T1000 (cell line): ENCODE data around the gene RTL10.
"Not testable (repeated sequence)": the region's sequence is repeated elsewhere in the genome, so short reads cannot be mapped to it uniquely, and the experiment has no call there.

Source experiments
- DNase-seq: peaks from one replicate; lab custom pipeline; 2025; ENCODE audit warnings: mixed read lengths; lab: John Stamatoyannopoulos, UW

RTL10 gene

GRCh38 chr22:19843857-19844376 lies 10.8 kb downstream of the RTL10 start:
- DNase-seq, result no peak

GRCh38 chr22:19843107-19843856 lies 11.4 kb downstream of the RTL10 start:
- DNase-seq, result no peak

- DNase-seq, result no peak
Measured at GRCh38 chr22:19842393-19843106, 12.1 kb downstream of the RTL10 start.

GRCh38 chr22:19841641-19842392 lies 12.9 kb downstream of the RTL10 start:
- no peak for DNase-seq

GRCh38 chr22:19840955-19841640 lies 13.6 kb downstream of the RTL10 start:
- no peak for DNase-seq

DNA sequence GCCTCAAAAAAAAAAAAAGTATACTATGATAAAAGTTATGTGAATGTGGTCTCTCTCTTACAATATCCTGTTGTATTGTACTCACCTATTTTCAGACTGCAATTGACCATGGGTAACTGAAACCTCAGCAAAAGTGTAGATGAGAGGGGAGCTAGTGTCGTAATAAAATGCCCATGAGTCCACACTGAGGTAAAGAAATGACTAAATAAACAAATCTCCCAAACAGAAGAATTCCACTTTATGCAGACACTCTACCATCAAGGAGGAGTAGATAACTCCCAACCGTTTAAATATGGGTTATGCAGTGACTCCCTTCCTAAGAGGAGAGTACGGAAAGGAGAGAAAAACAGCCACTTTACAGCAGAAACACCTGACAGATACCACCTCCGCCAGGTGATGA lies 14.6 kb downstream of the RTL10 start:
- DNase-seq, result no peak

- DNase-seq, result no peak
Measured at GRCh38 chr22:19837915-19838314, 16.8 kb downstream of the RTL10 start.

DNA sequence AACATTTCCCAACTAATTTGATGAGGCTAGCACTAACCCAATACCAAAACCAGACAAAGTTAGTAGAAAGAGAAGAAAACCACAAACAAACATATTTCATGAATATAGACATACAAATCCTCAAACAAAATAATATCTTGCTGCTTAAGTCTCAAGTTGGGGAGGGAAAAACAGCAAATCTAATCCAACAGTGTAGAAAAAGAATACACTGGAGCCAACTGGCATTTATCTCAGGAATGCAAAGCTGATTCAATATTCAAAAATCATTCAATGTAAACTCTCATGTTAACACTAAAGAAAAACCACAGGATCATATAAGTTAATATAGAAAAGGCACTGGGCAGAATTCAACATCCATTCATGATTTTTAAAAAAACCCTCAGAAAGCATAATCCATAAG lies 18.2 kb downstream of the RTL10 start:
- no peak for DNase-seq

- DNase-seq, result no peak
Measured at GRCh38 chr22:19834599-19834998, 20.1 kb downstream of the RTL10 start.

DNA sequence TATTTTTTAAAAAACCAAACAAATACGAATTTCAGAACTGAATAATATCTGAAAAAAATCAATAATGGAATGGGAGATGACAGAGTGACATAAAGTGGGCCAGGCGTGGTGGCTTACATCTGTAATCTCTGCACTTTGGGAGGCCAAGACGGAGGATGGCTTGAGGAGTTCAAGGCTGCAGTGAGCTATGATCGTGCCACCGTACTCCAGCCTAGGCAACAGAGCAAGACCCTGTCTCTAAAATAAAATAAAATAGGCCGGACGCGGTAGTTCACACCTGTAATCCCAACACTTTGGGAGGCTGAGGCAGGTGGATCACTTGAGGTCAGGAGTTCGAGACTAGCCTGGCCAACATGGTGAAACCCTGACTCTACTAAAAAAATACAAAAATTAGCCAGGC lies 21.3 kb downstream of the RTL10 start:
- DNase-seq, result not testable (repeated sequence)

DNA sequence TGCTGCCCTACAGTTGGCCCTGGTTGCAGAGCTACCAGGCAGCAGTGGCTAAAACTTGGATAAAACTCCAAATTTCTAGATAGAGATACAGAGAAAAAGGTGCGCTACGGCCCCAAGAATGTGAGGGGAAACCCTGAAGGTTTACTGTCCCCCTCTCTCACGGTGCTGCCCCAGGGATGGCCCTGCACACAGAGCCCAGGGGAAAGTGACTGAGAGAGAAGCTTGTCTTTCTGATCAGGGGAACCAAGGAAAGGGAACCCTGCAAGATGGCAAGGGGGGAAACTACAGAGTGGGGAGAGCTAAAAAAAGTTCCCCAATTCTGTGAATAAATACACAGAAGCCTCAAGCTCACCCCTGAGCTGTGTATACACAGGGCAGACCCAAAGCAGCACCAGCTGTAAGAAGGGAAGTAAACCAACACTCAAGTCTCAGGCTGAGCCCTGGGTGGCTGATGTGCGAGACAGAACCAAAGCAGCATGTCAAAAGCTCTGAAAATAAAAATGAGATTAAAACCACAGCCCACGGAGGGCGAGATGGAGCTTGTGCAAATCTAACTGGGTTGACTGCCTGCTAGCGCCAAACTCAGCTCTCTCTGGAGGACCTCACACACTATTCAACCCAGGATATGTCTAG lies 22.1 kb downstream of the RTL10 start:
- no peak for DNase-seq

GRCh38 chr22:19831979-19832378 lies 22.7 kb downstream of the RTL10 start:
- DNase-seq, result not testable (repeated sequence)

GRCh38 chr22:19831016-19831415 lies 23.7 kb downstream of the RTL10 start:
- DNase-seq, result no peak

DNA sequence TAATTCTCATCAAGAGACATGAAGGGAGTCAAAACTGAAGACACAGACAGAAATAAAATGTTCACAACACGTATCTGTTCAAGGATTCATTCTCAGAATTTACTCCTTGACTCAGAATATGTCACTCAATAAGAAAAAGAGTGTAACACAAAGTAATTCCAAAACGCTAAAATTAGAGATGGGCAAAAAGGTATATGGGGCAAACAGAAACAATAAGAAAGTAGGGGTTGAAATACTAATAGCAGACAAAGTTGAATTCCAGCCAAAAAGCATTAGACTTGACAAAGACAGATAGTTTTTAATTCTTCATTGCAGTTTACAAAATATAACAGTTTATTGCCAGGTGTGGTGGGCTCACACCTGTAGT lies 26.7 kb downstream of the RTL10 start:
- no peak for DNase-seq

DNA sequence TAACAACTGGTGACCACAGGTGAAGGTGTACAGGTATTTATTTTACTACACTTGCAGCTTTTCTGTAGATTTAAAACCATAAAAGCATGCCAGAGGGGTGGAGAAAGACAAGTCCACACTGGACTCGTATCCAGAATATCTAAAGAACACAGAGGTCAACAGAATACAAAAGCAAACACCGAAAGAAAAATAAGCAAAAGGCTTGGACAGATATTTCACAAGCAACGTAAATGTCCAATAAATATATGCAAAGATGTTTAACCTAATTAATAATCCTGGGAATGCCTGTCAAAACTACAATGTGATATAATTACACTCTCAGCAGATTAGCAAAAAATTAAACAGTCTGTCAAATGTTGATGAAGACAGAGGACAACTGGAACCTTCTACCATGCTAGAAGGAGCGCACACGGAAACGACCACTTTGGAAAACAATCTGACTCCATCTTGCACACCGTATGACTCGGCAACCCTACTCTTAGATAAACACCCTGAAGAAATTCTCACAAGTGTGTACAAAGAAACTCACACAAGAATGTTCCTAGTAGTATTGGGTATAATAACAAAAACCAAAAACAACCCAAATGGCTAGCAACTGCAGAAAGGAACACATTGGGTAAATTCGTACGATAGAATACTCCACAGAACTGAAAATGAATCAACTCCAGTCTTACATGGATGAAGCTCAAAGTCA lies 27.2 kb downstream of the RTL10 start:
- DNase-seq, result no peak

DNA sequence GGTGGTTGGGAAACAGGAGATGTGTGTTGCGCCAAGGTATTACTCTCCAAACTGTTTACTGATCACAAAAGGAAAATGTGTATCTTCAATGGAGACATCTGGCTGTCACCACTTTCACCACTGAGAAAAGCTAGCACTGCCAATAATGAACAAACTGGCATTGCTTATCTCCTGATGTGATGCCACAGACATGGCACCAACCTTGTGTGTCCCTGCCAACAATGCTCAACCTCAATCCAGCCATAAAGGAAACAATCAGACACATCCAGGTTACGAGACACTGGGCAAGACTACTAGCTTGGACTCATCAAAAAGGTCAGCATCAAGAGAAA lies 28.1 kb downstream of the RTL10 start:
- DNase-seq, result no peak

DNA sequence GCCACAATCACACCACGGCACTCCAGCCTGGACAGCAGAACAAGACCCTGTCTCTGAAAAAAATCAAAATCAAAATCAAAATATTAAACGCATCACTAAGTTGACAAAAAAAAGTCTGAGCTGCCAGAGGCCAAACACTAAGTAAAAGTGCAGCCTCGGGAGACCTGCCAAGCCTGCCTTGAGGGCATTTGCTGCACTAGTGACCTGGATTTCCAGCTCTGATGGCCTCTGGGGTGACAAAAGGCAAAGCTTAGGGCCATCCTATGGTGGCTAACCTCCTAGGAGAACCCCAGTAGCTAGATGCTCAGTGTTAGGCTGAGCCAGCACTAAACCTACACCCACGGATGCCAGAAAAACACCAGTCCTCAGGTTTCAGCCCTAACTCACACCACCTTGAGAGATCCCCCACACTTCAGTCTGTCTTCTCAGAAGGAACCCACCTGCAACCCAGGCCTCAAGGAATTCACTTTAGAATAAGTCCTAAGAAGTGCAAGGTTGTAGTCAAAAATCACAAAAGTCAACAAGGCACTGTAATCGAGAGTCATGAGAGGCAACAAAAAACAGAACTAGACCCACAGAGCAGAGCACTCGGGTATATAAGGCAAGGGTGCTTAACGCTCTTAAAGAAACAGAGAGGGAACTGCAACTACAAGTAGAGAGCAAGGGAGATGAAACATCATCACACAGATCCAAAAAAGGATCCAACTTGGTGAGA lies 28.6 kb downstream of the RTL10 start:
- no peak for DNase-seq

- no peak for DNase-seq
Measured at GRCh38 chr22:19824926-19825339, 29.7 kb downstream of the RTL10 start.

GRCh38 chr22:19824212-19824925 lies 30.3 kb downstream of the RTL10 start:
- no peak for DNase-seq

- DNase-seq, result no peak
Measured at GRCh38 chr22:19823902-19824211, 30.8 kb downstream of the RTL10 start.
